HG02885 (cell line): ENCODE measurements around the gene COL4A1.
A peak's percentile ranks its signal among the peaks of the same experiment; 100 is the strongest.

ENCODE experiments used
- ATAC-seq: cut with Tn5 transposase; IDR thresholded peaks from one replicate; pipeline ENCODE4 v1.9.1; 2021; ENCODE audit warnings: mild to moderate bottlenecking; ENCODE audit not compliant: unreplicated experiment, poor library complexity

Gene COL4A1

DNA sequence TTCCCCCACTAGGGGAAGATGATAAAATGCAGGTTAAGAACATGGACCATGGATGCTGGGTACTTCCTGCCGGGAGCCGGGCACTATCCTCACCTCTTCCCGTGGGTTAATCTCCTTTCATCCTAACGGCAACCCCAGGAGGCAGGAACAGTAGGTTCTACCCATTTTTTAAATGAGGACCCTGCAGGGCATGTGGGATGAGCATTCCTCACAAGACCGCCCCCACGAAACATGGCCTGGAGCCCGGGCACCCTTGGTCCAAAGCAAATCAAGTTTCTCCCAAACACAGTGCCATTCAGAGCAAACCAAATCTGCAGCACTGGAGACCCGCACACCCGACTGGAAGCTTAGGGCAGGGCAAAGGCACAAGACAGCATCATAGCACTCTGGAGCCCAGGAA lies 35.5 kb upstream of the COL4A1 start:
- no peak for ATAC-seq

- peak; percentile 58 for ATAC-seq
Observed at GRCh38 chr13:110341445-110342244, 34.7 kb upstream of the COL4A1 start.

GRCh38 chr13:110340812-110341444 lies 34.0 kb upstream of the COL4A1 start:
- ATAC-seq, result peak; percentile 61

GRCh38 chr13:110339975-110340550 lies 33.1 kb upstream of the COL4A1 start:
- ATAC-seq, result no peak

DNA sequence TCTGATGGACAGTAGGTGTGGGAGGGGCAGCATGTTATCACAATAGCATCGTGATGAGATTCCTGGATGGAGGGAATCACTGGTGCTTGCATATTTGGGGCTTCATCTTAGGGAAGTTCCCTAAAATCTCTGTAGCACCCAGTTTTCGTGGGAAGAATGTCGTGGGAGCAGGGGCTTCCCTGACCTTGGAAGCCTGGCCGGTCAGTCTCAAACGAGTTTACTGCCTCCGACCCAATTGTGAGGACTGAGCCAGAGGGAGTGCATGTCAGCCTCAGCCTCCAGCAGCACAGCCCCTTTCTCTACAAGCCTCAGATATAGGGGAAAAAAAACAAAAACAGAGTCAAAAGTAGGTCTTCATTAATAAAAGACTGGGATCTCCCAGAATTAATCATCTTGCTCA lies 32.3 kb upstream of the COL4A1 start:
- ATAC-seq, result no peak

DNA sequence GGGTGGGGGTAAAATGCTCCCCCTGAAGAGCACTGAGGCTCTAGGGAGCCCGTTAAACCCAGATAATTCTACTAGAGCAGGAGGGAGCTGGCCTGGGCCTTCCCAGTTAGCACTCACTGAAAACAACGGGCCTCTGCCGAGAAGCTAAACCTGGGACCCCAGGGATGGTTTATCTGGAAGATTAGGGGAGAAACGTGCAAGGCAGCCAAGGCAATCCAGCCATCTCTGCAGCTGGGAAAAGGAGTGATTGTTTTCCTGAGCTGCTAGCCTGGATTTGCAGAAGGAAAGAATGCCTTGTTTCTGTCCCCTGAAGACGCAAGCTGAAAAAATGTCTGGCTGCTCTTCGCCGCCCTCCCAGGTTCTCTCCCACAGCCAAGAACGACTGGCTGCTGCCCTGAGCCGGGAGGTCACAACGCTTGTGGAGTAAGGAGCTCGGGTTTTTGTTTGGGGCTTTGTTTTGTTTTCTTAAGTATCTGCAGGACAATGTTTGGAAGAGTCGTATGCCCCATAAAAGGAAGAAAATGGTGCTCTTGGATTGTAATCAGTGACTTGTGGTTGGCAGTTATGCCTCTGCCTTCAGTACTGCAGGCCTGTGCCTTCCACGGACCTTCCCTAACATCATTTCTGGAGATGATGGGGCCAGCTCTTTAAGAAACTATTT lies 31.6 kb upstream of the COL4A1 start:
- ATAC-seq, result no peak

DNA sequence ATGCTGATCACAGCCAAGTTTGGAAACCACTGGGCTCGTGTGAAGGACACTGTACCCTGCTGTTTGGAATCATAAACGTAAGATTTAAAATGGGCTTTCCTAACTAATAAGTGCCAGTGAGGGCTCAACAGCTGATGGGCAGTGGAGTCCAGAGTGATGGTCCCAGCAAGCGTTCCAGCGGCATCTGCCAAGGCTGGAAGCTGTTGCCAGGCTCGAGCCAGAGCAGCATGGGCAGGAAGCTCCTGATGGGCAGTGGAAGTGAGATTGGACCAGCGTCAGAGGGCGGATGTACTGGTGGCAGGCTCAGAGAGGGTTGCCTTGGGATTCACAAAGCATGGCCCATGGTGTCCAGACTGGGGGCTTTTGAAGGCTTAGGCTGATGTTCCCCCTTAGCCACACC lies 30.3 kb upstream of the COL4A1 start:
- no peak for ATAC-seq

GRCh38 chr13:110336681-110337080 lies 29.7 kb upstream of the COL4A1 start:
- no peak for ATAC-seq

DNA sequence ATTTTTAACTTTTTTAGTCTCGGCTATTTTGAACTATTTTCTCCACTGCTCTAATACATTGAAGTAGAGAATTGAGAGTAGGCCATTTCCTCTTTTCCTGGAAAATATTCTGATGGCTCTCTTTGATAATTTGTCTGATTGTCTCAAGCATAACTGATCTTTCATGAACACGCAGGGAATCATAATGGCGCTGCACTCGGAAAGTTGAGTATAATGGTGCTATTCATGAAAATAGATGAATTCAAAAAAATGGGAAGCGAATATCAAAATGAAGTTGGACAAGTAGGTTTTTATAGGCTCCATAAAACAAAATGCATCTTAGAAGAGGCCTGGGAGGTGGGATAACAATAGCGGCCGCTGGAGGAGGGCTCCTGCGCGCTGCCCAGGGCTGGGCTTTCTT lies 29.2 kb upstream of the COL4A1 start:
- no peak for ATAC-seq

DNA sequence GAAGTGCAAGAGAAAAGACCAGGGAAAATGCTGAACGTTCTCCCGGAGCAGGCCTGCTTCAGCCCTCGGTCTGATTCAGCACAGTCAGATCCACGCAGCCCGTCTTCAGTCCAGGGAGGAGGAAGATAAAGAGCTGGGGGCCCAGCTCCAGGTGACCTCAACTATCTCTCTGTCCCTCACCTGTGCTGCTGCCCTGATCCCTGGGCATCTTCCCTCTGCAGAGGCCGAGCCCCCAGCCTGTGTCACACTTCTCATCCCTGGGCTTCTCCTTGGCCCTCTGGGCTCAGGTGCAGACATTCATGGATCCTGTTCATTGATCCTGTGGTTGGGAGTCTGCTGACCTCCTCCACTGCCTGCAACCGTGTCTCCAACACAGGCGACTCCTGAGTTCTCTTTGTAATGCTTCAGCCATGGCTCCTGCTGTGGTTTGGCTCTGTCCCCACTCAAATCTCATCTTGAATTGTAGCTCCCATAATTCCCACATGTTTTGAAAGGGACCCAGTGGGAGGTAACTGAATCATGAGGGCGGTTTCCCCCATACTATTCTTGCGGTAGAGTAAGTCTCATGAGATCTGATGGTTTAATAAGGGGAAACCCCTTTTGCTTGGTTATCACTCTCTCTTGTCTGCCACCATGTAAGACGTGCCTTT lies 28.0 kb upstream of the COL4A1 start:
- no peak for ATAC-seq

DNA sequence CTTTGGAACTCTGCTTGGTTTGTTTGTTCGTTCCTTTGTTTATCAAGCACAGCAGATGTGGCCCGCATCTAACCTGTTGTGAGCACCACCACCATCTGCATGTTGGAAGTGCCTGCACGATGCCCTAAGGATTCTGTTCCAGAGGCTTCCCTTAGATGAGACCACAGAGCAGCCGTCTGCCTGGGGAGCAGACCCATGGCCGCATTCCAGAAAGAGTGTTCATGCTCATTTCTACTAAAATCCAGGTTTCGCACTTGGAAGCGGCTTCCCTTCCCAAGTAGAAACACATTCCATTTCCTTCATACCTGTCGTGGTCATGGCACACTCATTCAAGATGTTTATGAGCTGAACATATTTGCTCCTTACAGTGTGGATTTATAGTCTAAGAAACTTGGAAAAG lies 27.3 kb upstream of the COL4A1 start:
- ATAC-seq, result no peak

GRCh38 chr13:110333837-110334236 lies 26.9 kb upstream of the COL4A1 start:
- ATAC-seq, result no peak

GRCh38 chr13:110332750-110333149 lies 25.8 kb upstream of the COL4A1 start:
- no peak for ATAC-seq

DNA sequence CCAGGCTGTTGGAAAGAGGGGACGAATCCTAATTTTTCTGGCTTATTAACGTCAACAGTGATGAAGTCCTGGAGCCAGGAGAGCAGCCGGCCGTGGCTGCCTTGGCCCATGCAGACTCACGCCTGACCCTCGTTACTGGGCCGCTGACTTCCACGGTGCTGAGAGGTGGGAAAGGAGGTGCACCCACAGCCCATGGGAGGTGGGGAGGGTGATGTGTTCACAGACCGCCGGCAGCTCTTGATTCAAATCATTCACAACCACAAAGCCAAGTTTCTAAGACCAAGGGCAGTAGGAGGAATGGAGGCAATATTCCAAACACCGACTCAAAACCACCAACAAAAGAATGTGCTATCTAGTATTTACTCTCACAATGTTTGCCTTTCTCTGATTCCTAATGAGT lies 24.4 kb upstream of the COL4A1 start:
- no peak for ATAC-seq

DNA sequence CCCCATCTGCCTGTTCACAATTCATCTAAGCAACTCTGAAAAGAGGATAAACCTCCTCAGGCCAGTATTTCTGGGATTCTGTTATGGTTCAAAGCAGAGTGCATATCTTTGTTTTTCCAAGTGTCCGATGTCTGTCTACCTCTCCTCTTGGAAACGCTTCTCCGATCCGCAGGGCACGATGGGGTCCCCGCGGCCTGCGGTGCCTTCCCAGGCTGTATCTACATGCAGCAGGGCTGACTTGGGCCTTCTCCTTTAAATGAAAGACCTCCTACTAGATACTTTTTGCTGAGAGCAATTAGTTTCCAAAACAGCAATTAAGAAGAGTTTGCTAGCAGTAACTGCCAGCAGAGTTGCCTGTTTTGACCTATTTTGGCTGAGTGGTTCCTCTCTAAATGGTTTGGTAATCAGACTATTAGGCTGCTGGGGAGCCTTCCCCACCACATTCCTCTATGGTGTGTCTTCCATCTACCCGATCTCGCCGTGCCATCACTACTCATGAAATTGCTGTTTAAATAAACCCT lies 23.6 kb upstream of the COL4A1 start:
- ATAC-seq, result no peak

GRCh38 chr13:110329798-110330461 lies 23.0 kb upstream of the COL4A1 start:
- no peak for ATAC-seq

- no peak for ATAC-seq
Observed at GRCh38 chr13:110329258-110329657, 22.3 kb upstream of the COL4A1 start.

DNA sequence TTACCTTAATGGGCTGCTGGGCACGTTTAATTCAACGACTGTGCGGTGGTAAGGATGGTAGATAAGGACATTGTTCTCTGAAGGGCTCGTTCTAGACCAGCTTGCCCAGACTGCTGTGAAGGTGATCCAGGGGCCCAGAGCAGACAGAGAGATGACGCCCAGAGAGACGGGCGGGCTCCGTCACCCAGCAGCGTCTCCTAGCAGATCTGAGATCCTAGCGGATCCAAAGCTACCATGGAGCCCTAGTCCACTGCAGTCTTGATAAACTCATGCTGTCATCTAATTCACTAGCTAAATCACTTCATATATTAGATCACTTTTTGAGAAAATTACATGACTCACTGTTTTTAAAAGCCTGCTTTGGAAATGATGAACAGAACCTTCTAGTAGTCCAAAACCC lies 21.6 kb upstream of the COL4A1 start:
- no peak for ATAC-seq

GRCh38 chr13:110327051-110327721 lies 20.2 kb upstream of the COL4A1 start:
- no peak for ATAC-seq
